ENCODE data around the gene DLEC1.

DLEC1 gene, protein sequence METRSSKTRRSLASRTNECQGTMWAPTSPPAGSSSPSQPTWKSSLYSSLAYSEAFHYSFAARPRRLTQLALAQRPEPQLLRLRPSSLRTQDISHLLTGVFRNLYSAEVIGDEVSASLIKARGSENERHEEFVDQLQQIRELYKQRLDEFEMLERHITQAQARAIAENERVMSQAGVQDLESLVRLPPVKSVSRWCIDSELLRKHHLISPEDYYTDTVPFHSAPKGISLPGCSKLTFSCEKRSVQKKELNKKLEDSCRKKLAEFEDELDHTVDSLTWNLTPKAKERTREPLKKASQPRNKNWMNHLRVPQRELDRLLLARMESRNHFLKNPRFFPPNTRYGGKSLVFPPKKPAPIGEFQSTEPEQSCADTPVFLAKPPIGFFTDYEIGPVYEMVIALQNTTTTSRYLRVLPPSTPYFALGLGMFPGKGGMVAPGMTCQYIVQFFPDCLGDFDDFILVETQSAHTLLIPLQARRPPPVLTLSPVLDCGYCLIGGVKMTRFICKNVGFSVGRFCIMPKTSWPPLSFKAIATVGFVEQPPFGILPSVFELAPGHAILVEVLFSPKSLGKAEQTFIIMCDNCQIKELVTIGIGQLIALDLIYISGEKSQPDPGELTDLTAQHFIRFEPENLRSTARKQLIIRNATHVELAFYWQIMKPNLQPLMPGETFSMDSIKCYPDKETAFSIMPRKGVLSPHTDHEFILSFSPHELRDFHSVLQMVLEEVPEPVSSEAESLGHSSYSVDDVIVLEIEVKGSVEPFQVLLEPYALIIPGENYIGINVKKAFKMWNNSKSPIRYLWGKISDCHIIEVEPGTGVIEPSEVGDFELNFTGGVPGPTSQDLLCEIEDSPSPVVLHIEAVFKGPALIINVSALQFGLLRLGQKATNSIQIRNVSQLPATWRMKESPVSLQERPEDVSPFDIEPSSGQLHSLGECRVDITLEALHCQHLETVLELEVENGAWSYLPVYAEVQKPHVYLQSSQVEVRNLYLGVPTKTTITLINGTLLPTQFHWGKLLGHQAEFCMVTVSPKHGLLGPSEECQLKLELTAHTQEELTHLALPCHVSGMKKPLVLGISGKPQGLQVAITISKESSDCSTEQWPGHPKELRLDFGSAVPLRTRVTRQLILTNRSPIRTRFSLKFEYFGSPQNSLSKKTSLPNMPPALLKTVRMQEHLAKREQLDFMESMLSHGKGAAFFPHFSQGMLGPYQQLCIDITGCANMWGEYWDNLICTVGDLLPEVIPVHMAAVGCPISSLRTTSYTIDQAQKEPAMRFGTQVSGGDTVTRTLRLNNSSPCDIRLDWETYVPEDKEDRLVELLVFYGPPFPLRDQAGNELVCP (N-terminal part only)

DNA sequence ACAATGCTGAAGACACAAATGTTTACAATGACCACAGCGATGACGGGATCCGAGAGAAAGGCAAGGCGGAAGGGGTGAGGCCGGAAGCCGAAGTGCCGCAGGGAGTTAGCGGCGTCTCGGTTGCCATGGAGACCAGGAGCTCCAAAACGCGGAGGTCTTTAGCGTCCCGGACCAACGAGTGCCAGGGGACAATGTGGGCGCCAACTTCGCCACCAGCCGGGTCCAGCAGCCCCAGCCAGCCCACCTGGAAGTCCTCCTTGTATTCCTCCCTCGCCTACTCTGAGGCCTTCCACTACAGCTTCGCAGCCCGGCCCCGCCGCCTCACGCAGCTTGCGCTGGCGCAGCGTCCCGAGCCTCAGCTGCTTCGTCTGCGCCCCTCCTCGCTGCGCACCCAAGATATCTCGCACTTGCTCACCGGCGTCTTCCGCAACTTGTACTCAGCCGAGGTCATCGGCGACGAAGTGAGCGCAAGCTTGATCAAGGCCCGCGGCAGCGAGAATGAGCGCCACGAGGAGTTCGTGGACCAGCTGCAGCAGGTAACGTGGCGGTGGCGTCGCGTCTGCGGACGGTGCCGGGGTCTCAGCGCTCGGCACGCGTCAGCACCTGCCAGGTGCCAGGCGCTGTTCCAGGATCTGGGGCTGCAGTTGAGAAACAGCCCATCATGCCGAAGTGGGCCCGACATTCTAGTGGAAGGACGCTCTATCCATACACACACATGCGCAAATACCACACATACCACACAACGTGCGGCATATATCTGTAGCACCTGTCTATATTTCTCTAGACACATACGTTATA is at the start of gene DLEC1:
Gene DLEC1, plus strand, starts transcription at position 108 of the 798 bp plus-strand sequence. Its CDS starts 18 bp downstream, at position 126.
- no peak for FAIRE-seq

DNA sequence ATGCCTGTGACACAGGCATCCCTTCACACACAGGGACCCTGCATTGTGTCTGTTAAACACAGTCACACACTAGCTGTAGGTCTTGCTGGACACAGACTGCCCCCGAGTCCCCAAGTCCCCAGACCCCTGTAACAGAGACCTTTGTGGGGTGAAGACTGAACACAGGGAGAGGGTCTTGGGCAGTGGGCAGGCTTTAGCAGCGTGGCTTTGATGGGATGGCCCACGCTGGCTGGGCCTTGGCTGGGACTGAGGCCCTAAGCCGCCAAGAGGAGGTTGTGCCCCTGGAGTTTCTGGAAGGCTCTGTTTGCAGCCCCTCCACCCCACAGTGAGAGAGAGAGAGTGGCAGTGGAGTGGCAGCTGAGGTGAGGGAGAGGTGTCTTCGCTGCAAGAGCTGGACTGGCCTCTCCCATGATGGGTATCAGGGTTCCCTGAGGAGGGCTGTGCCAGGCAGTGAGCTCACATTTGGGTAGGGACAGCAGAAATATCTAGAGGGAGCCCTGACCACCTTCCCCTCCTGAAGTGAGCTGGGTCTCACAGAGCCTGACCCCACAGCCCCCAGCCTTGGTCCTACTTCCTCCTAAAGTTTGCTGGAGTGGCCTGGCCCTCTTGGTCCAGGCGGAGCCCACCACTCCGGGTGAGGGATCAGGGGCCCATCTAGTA is 49.1 kb upstream of the DLEC1 start:
- no peak for FAIRE-seq

DNA sequence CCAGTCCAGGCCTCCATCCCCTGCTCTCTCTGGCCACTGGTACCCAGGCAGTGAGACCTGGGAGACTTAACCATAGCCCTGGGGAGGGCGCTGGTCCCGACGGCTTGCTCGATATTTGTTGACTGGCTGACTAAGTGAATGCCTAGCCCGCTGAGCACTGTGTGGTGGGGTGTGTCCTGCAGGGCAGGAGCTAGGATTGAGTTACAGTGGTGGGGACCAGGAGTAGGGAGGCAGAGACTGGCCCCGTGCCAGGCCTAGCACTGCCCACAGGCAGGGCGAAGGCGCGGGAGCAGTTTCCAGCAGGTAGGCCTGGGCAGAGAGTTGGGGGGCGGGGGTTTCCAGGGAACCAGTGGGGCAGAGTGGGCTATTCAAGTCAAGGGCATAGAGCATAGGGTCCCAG is 48.5 kb upstream of the DLEC1 start, which contains the start of gene VILL:
Gene VILL, plus strand, starts transcription at position 260 of the 400 bp plus-strand sequence. CDS start 2,887 bp downstream, outside the sequence.
- no peak for FAIRE-seq

DNA sequence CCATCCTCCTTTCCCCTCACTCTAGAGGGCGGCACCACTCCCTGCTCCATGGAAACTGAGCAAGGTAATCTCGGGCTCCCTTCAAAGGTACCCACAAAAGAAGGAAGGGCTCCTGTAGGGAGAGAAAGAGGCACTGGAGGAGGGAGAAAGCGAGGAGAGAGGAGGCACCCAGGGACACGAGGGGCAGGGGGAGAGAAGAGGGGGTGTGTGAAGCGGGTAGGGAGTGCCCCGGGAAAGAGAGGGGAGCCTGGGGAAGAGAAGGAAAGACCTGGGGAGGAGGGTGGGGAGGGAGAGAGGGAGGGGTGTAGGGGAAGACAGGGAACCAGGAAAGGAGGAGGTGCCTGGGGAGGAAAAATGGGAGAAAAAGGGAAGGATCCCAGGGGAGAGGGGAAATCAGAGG is 47.9 kb upstream of the DLEC1 start:
- no peak for FAIRE-seq

DNA sequence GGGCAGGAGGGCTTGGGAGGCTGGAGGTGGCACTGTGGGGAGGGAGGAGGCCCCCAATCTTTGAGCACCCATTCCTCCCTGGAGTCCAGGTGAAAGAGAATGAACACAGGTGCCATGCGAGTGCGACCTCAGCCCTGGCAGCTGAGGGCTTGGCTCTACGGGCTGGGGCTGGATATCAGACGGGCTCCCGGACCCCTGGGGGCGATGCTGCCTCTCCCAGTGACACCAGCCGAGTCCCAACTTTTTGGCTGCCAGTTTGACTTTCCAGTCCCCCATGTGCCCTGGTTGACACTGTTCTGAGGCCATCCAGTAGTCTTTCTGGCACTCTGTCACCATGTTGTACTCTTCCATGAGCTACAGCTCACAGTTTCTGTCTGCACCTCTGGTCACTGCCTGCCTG is 47.2 kb upstream of the DLEC1 start:
- no peak for FAIRE-seq

DNA sequence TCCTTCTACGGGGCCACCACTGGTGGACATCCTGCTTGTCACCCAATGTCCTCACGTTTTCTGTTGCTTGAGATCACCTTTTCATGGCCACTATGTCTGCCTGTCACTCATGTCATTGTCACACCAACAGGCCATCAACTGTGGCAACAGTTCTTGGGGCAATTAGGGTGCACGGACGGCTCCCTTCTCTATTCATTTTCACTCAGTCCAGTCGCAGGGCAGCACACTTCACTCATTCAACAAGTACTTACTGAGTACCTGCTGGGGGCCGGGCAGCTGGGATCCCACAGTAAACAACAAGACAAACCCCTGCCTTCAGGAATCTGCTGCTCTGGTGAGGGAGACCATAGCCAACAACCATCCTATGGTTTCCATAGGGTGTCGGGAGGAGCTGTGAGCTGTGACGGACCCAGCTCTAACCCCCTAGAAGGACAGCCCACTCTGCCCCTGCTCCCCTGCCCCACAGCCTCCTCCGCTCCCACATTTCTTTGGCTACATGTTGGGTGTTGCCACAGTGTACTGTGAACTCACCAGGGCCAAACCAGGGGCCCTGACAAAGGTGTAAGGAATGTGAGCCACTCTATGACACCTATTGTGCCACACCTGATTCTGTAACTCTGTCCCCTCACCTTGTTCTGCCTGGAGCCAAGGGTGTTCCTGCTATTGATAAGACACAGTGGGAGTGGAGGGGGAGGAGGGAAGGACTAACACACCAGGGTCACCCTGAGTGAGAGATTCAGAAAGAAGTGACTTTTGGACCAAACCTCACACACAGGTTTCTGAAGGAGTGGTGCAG is 46.5 kb upstream of the DLEC1 start:
- FAIRE-seq = no peak

DNA sequence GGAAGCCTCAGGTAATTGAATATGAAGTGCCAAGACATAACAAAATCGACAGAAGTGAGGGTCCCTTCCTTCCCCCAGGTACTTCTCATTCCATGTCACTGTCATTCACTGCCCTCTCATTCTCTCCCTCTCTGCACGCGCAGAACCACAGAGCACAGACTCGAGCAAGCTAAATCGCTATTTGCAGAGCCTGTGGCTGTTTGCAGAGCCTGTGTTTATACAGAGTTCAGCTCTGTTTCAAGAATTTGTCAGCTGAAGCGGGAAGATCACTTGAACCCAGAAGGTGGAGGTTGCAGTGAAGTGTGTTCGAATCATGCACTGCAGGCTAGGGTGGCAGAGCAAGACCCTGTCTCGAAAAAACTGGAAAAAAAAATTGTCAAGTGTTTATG is 45.9 kb upstream of the DLEC1 start:
- FAIRE-seq = no peak

DNA sequence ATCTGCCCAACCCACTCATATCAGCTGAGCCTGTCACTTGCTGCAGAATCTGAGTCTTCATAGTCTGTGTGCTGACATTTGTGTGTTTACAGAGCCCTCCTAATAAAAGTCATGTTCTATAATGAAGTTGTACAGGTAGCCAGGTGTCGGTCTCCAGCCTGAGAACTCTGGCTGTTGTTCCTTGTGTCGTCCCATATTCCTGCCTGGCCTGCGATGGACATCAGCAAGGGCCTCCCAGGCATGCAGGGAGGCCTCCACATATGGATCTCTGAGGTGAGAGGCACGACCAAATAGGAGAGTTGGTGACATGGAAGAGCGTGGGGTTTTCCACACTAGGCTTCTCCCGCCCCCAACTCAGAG is 45.6 kb upstream of the DLEC1 start:
- FAIRE-seq = no peak

DNA sequence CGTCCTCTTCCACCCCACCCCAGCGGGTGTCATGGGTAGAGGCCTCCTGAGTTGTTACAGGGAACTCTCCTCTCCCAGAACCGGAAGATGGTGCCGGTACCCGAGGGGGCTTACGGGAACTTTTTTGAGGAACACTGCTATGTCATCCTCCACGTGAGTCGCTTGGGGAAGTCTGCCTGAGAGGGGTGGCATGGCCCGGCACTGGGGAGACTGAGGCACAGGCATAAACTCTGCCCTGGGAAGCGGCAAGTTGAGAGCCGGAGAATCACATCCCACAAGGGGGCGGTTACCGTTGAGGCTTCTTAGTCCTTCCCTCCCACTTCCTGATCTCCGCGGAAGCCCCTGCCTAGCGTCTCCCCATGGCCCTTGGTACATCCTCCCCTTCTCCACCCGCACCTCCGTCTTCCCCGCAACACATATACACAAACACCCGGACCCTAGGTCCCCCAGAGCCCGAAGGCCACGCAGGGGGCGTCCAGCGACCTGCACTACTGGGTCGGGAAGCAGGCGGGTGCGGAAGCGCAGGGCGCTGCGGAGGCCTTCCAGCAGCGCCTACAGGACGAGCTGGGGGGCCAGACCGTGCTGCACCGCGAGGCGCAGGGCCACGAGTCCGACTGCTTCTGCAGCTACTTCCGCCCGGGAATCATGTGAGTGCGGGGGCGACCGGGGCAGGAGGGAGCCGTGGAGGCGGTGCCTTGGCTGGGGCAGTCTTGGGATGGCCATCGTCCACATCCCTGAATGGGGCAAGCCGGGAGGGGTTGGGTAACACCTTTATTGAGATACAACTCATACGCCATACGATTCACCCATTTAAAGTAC is 45.0 kb upstream of the DLEC1 start:
- FAIRE-seq = no peak

DNA sequence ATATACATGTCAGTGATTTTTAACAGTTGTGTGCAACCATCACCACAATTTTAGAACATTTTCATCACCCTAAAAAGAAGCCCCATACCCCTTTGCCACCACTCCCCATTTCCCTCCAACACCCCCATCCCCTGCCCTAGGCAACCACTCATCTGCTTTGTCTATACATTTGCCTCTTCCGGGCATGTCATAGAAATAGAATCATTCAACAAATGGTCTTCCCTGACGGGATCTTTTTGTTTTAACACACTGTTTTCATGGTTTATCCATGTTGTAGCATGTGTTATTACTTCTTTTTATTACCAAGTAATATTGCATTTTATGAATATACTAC is 44.4 kb upstream of the DLEC1 start:
- FAIRE-seq = no peak

DNA sequence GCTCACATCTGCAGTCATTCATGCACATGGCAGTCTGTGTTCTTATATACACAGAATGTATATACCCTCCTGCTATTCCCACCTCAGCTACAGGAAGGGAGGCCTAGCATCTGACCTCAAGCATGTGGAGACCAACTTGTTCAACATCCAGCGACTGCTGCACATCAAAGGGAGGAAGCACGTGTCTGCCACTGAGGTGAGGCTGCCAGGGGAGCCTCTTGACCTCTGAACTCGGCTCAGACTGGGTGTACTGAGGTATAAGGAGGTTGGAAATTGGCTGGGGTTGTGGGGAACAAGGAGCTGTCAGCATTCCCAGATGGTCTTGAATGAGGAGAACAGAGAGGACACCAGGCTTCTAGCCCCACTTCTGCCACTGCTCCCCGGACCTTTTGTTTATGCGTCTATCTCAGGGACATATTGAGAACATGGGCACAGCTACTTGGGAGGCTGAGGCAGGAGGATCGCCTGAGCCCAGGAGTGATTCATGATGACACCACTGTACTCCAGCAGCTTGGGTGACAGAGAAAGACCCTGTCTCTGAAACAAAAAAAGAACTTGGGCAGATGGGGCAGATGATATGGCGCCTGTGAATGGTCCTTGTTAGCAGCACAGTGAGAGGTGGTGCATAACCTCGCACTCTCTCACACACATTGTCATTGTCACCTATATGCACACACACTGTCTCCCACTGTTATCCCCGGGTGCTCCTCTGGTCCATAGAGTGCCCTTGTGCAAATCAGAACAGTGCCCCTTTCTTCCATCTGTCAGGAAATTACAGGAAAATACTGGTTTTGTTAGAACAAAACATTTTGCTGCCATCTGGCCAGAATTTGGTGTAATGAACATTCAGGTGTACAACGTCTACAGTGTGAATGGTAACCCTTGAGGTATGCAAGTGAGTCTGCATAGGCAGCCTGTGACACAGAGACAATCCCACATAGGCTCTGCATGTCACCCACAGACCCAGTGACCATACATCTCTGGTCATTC is 43.1 kb upstream of the DLEC1 start:
- FAIRE-seq = no peak

DNA sequence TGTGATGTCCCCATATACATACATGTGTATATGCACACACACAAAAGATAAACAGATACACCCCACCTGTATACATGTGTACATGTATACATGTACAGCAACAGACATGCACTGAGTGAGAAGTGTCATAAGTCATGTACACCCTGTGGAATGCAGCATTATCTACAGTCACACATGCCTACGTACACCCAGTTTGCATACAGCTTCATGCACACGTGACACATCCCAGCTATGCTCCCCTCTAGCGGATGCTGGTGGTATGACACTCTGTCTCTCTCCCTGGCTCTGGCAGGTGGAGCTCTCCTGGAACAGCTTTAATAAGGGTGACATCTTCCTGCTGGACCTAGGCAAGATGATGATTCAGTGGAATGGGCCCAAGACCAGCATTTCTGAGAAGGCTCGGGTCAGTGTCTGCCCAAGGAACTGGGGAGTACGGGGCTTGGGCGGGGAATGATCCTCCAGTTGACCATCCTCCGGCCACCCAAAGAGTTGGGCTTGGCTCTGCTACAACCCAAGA is 42.2 kb upstream of the DLEC1 start:
- peak; percentile 25 for FAIRE-seq

DNA sequence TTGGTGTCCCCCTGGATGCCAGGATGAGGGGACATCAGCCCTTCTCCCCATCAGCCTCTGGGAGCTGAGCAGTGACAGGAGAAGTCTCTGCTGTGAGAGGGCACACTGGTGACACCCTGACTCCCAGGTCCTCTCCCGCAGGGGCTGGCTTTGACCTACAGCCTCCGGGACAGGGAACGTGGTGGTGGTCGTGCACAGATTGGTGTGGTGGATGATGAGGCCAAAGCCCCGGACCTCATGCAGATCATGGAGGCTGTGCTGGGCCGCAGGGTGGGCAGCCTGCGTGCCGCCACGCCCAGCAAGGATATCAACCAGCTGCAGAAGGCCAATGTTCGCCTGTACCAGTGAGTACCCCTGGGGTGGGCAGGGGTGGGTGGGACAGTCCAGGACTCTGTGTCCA is 41.7 kb upstream of the DLEC1 start:
- no peak for FAIRE-seq

DNA sequence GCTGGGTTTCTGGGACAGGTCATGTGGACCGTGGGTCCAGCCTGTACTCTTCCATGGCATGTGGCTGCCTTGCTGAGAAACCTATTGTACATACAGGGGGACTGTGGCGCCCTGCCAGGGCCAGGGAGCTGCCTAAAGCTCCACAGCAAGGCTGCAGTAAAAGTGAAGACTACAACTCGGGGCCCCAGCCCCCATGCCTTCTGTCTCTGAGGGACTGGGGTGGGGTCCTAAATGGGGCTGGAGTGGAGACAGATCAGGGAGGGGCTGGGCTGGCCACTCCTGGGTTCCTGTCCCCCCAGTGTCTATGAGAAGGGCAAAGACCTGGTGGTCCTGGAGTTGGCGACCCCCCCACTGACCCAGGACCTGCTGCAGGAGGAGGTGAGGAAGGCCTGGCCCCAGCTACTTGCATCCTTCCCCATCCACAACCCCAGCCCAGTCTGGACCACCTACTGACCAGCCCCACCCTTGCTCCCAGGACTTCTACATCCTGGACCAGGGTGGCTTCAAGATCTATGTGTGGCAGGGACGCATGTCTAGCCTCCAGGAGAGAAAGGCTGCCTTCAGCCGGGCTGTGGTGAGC is 41.1 kb upstream of the DLEC1 start:
- no peak for FAIRE-seq

DNA sequence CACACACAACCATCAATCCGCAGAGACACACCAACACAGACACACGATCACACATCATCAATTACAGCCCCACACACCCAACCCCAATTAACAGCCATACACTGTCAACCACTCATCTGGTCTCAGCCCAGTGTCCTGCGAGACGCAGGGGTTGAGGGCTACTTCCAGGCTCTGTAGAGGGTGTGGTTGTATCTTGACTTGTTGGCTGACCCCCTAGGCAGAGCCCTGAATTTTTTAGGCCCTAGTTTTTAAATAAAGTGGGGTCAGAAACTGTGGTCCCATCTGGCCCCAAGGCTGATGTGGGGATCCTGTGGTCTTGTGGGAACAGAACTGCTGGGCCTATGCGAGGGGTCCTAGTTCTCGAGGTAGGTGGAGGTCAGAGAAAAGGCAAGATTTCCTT is 39.2 kb upstream of the DLEC1 start:
- FAIRE-seq = no peak

DNA sequence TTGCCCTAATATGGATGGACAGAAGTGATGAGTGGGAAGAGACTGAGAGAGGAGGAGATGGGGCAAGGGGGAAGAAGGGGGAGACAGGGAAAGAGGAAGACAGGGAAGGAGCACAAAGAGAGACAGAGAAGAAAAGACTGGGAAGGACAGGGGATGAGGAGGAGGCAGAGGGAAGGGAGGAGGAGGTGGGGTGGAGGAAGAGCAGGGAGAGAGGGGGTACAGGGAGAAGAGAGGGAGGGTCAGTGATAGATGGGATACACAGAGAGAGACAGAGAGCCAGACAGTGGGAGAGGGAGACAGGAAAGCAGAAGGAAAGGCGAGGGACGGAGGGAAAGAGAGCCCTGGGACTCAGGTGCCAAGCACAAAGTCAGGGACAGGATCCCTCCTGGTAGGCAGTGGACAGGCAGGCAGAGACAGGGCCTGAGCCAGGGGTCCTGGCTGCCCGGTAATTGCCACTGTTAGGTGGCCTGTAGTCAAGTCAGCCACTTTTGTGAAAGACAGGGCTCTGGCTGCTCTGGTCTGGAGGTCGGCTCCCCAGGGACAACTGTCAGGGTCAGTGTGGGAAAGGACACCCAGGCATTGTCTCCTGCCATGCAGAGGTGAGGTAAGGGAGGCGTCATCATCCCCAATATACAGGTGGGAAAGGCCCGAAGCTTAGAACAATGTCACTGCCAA is 38.6 kb upstream of the DLEC1 start:
- no peak for FAIRE-seq

DNA sequence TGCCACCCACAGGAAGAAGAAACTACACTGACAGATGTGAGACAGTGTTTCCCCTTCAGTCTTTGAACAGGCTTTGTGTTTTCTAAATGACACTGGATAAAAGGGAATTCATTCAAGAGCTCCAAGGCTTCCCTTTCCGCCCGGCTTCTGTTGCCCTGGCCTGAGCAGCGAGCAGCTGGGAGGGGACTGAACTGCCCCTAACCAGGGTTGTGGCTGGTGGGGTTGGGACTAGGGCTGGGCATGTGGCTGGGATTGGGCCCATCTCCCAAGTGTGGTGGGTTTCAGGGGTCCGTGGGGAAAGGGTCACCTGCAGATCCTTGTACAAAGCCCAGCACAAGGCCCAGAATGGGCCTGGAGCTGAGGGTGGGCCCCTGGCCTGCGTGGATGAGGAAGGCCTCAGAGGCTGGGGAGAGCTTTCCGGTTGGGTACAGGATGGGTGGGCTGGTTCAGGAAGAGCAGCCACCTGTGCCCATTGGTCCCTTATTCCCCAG is 38.0 kb upstream of the DLEC1 start:
- no peak for FAIRE-seq
